C4-2B (cell line): ENCODE data around the gene DOK4.
A peak's percentile ranks its signal among the peaks of the same experiment; 100 is the strongest.

Experiments
- H3K27ac ChIP-seq: fragments of 450-650 bp; 2 replicates; pipeline ENCODE4 v1.5.1; 2017
- ZFX ChIP-seq: fragments of 450-650 bp; IDR thresholded peaks from 2 replicates; pipeline ENCODE4 v1.6.1; 2017
- TF ChIP-seq, protein P1 (sequence below): fragments of 450-650 bp; conservative IDR thresholded peaks from 2 replicates; pipeline ENCODE4 v1.5.1; 2017; ENCODE audit warnings: mild to moderate bottlenecking

DOK4 gene

DNA sequence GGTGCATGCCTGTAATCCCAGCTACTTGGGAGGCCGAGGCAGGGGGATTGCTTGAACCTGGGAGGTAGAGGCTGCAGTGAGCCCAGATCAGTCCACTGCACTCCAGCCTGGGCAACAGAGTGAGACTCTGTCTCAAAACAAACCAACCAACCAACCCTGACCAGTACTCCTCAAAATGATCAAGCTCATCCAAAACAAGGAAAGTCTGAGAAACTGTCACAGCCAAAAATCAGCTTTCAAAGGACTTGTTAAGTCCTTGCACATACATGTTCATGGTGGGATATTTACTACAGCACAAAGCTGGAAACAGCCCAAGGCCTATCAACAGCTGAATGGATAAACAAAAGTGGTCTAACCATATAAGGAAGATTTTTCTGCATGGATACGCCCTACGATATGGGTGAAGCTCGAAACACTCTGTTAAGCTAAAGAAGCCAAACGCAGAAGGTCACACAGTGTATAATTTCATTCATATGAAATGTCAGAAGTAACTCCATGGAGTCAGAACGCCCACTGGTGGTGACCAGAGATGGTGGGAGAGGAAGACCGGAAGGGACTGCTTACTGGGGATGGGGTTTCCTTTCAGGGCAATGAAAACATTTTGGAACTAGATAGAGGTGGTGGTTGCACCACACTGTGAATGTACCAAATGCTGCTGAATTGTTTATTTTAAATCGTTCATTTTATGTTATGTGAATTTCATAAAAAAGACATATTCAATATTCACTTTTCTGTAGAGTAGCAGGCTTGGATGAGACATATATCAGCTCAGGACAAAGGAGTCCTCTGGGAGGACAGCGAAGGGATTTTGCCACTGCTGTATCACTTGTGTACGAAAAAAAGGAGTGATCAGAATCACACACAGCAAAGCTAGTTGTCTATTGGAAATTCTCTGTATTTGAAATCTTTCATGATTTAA lies 64.0 kb downstream of the DOK4 start:
- TF ChIP-seq ZFX: no peak
- TF ChIP-seq, protein P1, sequence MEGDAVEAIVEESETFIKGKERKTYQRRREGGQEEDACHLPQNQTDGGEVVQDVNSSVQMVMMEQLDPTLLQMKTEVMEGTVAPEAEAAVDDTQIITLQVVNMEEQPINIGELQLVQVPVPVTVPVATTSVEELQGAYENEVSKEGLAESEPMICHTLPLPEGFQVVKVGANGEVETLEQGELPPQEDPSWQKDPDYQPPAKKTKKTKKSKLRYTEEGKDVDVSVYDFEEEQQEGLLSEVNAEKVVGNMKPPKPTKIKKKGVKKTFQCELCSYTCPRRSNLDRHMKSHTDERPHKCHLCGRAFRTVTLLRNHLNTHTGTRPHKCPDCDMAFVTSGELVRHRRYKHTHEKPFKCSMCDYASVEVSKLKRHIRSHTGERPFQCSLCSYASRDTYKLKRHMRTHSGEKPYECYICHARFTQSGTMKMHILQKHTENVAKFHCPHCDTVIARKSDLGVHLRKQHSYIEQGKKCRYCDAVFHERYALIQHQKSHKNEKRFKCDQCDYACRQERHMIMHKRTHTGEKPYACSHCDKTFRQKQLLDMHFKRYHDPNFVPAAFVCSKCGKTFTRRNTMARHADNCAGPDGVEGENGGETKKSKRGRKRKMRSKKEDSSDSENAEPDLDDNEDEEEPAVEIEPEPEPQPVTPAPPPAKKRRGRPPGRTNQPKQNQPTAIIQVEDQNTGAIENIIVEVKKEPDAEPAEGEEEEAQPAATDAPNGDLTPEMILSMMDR: peak; percentile 76
- H3K27ac ChIP-seq: no peak overlapping the region
